ENCODE measurements around the gene SMIM41.
"Not testable (repeated sequence)": the region's sequence is repeated elsewhere in the genome, so short reads cannot be mapped to it uniquely, and the experiment has no call there.

DNA sequence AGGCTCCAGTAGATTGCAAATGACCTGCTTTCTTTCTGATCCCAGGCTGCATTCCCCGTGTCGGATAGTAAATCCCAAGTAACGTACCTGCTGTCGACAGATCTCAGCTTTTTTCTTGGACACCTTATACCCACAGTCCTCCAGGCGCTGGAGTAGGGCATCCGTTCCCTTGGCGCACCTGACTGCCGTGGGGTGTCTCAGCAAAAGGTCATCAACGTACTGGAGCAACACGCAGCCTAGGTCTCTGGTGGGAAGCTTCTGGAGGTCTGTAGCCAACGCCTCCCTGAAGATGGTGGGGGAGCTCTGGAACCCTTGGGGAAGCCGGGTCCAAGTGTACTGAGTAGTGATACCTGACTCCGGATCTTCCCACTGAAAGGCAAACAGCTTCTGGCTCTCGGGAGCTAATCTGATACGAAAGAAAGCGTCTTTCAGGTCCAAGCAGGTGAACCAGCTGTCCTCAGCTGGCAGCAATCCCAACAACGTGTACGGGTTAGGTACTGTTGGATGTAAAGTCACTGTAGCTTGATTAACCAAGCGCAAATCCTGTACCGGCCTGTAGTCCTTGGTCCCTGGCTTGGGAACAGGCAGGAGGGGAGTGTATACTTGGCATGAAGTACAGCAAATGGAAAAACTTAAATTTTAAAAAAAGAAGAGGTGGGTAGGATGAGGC is 38.4 kb downstream of the SMIM41 start:
- not testable (repeated sequence) for TF ChIP-seq CTCF (IDR thresholded peaks at IDR 0.05); ZFX (IDR thresholded peaks at IDR 0.05; ENCODE audit: borderline replicate concordance)

Data from 22Rv1 (cell line).